DMS 273 (cell line): ENCODE results near the gene KBTBD12.

Experiments used
- DNase-seq: peaks from one replicate; lab custom pipeline; 2025; ENCODE audit not compliant: unreplicated experiment; lab: John Stamatoyannopoulos, UW

The KBTBD12 gene

GRCh38 chr3:127949446-127950055 is 34.5 kb downstream of the KBTBD12 start:
- peak; percentile 26 for DNase-seq

- no peak for DNase-seq
These were observed 36.2 kb downstream of the KBTBD12 start for GRCh38 chr3:127951276-127951675.

DNA sequence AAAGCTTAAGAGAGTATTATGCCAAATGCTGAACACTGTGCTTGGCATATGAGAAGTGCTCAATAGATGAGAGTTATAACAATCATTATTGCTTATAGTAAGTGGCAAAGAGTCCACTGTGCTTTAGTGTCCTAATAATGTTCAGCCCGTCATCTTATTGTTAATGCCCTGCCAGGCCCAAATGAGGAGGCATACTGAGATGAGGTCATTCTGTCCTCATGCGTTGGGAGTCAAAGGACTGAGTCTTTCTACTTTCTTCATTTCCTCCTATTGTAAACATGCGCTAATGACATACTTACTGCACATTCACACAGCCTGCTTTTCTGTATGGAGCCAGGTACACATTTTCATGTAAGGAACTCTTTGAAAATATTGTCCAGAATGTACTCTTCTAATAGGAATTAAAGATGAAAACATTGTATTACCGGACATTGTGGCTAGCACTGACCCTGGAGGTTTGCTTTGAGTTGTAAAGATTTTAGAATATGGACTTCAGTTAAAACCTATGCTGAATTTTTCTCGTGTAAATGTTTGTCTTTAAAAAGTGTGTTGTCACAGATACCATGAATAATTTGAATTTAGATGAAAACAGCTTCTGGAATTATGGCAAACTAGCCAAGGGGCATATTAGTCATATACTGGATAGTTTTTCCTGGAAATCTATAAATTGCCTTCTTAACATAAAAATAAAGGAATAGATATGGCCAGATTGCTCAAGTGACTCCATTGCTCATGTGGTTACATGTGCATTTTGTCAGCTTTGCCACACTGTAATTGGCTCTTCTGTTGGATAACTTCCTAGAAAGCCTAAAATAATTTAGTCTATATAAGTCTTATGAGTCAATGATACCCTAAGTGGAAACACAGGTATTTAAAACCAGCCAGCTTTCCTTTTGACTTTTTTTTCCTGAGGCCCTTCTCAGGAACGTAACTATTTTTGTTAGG is 38.3 kb downstream of the KBTBD12 start:
- no peak for DNase-seq

- DNase-seq = no peak
These were observed 39.6 kb downstream of the KBTBD12 start for GRCh38 chr3:127954640-127955039.

DNA sequence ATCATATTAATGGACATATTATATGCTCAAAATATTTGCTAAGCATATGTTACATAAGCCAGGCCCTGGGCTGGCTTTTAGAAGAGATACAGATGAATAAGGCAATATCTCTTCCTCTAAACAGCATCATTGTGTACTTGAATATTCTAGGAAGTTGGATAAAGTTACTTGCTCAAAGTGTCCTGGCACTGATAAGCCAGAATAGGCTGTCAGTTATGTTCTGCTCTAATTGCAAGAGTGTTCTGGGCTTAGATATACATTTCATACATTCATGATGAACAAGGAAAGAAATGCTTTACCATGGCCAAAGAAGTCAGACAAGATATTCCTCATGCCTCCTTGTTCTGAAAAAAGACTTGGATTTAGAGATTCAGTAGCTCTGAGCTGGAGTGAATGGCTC is 40.7 kb downstream of the KBTBD12 start:
- DNase-seq = no peak

- no peak for DNase-seq
These were observed 44.0 kb downstream of the KBTBD12 start for GRCh38 chr3:127959041-127959440.

DNA sequence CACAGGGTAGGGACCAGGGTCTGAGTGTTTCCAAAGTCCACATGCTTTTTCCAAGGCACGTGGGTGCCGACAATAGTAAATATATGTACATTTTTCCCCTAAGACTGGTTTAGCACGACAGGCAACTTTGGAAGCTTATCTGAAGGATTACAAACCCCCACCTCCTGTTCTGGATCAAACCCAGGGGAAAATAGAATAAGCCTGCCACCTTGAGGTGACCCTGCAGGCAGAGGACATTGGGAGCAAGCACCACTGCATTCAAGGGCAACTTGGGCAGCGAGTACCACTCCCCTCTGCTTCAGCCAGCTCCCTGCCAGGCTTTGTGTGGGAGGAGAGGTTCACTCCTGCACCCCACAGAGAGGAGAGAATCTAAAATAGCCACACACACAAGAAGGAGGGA is 44.8 kb downstream of the KBTBD12 start:
- peak; percentile 87 for DNase-seq

- DNase-seq = no peak
These were observed 45.5 kb downstream of the KBTBD12 start for GRCh38 chr3:127960421-127960965.

- DNase-seq = no peak
These were observed 46.1 kb downstream of the KBTBD12 start for GRCh38 chr3:127961124-127961523.

GRCh38 chr3:127961963-127962362 is 46.9 kb downstream of the KBTBD12 start:
- DNase-seq = peak; percentile 23

DNA sequence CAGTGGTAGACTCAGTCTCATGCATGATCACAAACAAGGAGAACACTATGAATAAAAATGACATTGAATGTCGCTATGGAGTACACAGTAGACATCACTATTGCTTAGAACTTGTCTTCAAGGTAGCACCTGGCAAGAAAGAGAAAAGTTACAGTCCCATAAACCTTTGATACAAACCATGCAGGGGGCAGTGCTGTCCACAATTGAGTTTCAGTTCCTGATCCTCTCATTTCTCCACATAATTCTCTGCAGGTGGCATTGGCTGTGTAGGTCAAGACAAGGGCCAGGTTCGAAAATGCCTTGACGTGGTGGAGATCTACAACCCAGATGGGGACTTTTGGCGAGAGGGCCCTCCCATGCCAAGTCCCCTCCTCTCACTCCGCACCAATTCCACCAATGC is 47.9 kb downstream of the KBTBD12 start:
- no peak for DNase-seq

DNA sequence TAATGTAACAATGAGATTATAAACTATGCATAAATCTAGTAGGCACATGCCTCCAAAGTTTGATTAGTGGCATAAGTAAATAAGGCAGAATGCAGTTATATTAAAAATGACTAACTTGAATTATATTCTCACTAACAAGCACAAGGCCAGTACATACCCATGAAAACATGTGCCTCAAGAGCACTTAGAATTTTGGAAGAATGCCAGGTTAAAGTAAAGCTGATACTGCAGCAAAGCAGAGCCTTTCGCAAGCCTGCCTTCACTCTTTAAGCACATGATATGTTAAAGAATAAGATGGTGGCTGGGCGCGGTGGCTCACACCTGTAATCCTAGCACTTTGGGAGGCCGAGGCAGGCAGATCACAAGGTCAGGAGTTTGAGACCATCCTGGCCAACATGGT is 49.0 kb downstream of the KBTBD12 start:
- peak; percentile 71 for DNase-seq

- no peak for DNase-seq
These were observed 49.8 kb downstream of the KBTBD12 start for GRCh38 chr3:127964816-127965215.

- DNase-seq = no peak
These were observed 52.3 kb downstream of the KBTBD12 start for GRCh38 chr3:127967316-127967715.

DNA sequence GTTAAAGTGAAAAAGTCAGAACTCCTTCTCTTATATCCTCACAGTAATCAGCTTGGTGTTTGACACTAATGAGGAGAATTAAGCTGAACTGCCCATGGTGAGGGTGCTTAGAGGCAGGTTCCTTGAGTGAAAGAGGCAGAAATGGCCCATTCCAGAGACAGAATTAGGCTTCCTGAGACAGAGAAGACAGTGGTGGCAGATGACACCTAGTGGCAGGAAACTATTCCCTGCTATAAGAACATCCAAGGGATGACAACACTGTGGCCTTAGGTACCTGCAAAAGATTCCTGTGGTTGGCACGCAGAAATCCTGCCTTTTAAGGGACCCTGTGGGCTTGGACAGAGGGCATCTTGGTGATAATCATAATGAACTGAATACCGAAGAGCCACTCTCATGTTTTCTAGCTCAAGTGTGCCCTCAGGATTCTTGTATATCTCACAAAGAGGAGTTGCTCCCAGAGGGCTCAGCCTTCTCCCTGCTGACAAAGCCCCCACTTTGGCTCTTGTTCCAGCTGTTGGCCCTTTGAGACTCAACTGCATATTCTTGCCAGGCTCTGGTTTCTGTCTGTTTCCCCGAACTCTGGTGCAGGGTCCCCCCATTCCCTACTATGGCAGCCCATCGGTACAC is 56.0 kb downstream of the KBTBD12 start:
- DNase-seq = peak; percentile 81

DNA sequence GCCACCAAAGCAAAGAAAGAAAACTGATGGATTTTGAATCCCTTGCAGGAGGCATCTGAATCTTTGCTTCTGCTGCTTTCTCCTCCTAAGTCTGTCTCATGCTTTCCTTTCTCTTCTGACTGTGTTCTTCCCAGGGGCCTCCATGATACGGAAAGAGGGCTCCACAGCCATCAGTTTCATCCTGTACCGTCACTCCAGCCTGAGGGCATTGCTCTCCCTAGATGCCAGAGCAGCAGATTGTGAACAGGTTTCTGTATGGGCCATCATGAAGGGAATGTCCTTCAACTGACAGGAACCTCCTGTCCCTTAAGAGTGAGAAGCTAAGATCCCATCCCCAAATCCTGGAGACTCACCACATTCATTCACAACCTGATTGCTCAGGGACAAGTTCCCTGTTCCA is 59.2 kb downstream of the KBTBD12 start:
- no peak for DNase-seq

DNA sequence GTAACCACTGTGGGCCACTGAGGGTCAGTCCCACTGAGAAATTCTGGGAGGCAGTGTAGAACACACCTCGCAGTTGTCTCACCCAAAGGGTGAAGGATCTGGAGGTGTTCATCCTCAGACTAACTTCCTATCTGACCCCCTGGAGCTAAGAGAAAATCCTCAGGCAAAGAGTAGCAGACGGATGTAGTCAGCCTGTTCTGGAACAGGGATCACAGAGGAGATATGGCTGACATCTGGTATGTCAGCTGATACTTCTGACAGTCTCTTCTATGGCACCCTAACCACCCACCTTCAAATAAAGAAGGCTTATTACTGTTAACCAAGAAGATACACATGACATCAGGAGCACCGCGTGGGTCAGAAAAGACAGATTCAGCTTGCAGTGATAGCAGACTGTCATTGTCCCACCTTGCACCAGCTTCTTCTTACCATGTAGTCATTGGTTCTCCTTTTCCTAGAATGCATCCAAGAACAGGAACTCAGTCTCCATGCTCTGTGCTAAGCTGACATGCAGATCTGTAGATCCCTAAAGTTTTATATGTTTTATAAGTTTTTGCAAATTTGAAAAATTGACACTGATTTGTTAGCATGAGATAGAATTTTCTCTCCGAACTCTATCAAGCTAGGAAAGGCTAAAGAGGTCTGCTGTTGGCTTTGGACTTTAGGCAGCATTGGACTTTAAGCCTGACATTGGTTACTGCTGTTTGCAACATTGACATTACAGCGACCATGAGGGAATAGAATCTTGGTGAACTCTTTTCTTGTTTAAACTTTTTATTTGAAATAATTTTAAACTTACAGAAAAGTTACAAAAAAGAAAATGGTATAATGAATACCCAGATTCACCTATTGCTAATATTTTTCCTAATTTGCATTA is 60.4 kb downstream of the KBTBD12 start:
- DNase-seq = no peak

GRCh38 chr3:127978636-127979035 is 63.6 kb downstream of the KBTBD12 start:
- no peak for DNase-seq

DNA sequence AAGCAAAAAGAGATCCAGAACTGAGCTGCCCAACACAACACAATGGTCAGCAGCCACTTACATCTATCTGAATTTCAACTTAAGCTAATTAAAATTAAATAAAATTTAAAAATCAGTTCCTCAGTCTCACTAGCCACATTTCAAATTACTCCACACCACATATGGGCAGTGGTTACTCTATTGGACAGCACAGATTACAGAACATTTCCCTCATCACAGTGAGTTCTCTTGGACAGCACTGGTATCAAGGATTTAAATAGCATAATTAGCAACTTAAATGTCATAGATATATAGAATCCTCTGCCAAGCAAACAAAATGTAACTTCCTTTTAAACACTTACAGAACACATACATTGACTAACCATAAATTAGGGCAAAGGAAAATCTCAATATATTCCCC is 64.4 kb downstream of the KBTBD12 start:
- no peak for DNase-seq

GRCh38 chr3:127981097-127981496 is 66.1 kb downstream of the KBTBD12 start:
- DNase-seq = no peak

GRCh38 chr3:127982155-127982554 is 67.1 kb downstream of the KBTBD12 start:
- DNase-seq = no peak
